ENCODE results near the gene VDAC1.

DNA sequence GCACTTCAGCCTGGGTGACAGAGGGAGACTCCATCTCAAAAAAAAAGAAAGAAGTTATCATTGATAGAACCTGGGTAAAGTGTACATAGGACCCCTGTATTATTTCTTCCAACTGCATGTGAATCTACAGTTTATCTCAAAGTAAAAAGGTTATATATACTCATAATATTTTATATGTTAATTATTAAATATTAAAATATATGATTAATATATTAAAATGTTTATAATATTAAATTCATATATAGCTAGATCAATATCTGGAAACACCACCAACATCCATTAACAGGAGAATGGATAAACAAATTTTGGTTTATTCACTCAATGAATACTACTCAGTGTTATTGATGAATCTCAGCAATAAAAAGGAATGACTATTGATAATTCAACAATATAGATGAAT, 56.1 kb downstream of the VDAC1 start:
- TF ChIP-seq, protein P1, sequence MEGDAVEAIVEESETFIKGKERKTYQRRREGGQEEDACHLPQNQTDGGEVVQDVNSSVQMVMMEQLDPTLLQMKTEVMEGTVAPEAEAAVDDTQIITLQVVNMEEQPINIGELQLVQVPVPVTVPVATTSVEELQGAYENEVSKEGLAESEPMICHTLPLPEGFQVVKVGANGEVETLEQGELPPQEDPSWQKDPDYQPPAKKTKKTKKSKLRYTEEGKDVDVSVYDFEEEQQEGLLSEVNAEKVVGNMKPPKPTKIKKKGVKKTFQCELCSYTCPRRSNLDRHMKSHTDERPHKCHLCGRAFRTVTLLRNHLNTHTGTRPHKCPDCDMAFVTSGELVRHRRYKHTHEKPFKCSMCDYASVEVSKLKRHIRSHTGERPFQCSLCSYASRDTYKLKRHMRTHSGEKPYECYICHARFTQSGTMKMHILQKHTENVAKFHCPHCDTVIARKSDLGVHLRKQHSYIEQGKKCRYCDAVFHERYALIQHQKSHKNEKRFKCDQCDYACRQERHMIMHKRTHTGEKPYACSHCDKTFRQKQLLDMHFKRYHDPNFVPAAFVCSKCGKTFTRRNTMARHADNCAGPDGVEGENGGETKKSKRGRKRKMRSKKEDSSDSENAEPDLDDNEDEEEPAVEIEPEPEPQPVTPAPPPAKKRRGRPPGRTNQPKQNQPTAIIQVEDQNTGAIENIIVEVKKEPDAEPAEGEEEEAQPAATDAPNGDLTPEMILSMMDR (IDR thresholded peaks at IDR 0.05) = no peak
- TF ChIP-seq POLR2A (IDR thresholded peaks at IDR 0.05) = no peak

All from body of pancreas (tissue), 4 donors.